Measurements from ENCODE around the gene KIF15.

GRCh38 chr3:44902628-44903027 lies 141.0 kb downstream of the KIF15 start:
- TF ChIP-seq CTCF (IDR thresholded peaks at IDR 0.05), result no peak
- TF ChIP-seq ELF4 (CRISPR knock-in tag; IDR thresholded peaks at IDR 0.05; ENCODE audit: low read depth), result no peak
- TF ChIP-seq SP1 (CRISPR knock-in tag; conservative IDR thresholded peaks at IDR 0.05), result no peak
- no peak for TF ChIP-seq CREB1 (CRISPR knock-in tag; IDR thresholded peaks at IDR 0.05)
- TF ChIP-seq AFF4 (CRISPR knock-in tag; IDR thresholded peaks at IDR 0.05; ENCODE audit: borderline replicate concordance), result no peak
- TF ChIP-seq ZBTB21 (CRISPR knock-in tag; IDR thresholded peaks at IDR 0.05; ENCODE audit: borderline replicate concordance), result no peak
- TF ChIP-seq NR3C1 (CRISPR knock-in tag; conservative IDR thresholded peaks at IDR 0.05; ENCODE audit: low read depth), result no peak
- no peak for TF ChIP-seq SMAD3 (CRISPR knock-in tag; IDR thresholded peaks at IDR 0.05; ENCODE audit: borderline replicate concordance)
- no peak for TF ChIP-seq E2F5 (CRISPR knock-in tag; IDR thresholded peaks at IDR 0.05)
- no peak for TF ChIP-seq GRHL2 (CRISPR knock-in tag; IDR thresholded peaks at IDR 0.05; ENCODE audit: insufficient replicate concordance, severe bottlenecking)
- TF ChIP-seq USF2 (CRISPR knock-in tag; IDR thresholded peaks at IDR 0.05), result no peak
- no peak for TF ChIP-seq TEAD1 (CRISPR knock-in tag; IDR thresholded peaks at IDR 0.05)
- TF ChIP-seq ZSCAN18 (CRISPR knock-in tag; IDR thresholded peaks at IDR 0.05), result no peak
- no peak for TF ChIP-seq ETV6 (CRISPR knock-in tag; IDR thresholded peaks at IDR 0.05)

All from WTC11 (cell line).